B cell (primary cell): ENCODE results near the gene CABCOCO1. TPM values are rescaled to one million over a fixed set of nuclear protein-coding genes. Genes with fewer than 3 reads are reported as not detected.

ENCODE experiments used
- ATAC-seq: fragments of 200-7000 bp; cut with Tn5 transposase; one replicate; pipeline ENCODE4 v1.10.0; 2021; ENCODE audit warnings: low read depth, mild to moderate bottlenecking, moderate number of reproducible peaks, moderate library complexity
- CTCF ChIA-PET: fragments of 350-600 bp; sonication (Branson Sonifier 250); formaldehyde crosslinking; loops from one replicate; lab custom pipeline; 2021; ENCODE audit warnings: antibody characterized with exemption, inconsistent platforms; lab: Charles Lee
- POLR2A ChIA-PET: fragments of 350-600 bp; sonication (Branson Sonifier 250); formaldehyde crosslinking; loops from one replicate; lab custom pipeline; 2021; ENCODE audit warnings: antibody characterized with exemption; lab: Charles Lee
- DNase-seq: peaks from one replicate; pipeline ENCODE4 v3.0.0; 2013
- H2AFZ ChIP-seq: 2 replicates; pipeline ENCODE4 v1.6.1; 2012; ENCODE audit warnings: mild to moderate bottlenecking, low read depth, low read length; ENCODE audit not compliant: insufficient read depth, poor library complexity, severe bottlenecking
- H3K27ac ChIP-seq, 2 donors: 1 replicate in 1 of 2; 2 replicates in 1 of 2; pipeline ENCODE4 v1.5.1; 2012 to 2013; ENCODE audit warnings: low read length in 2 of 2, mild to moderate bottlenecking in 2 of 2, moderate library complexity in 1 of 2
- H3K27me3 ChIP-seq, 4 experiments: fragments of 200-600 bp in 1 of 4; sonication (generic) in 1 of 4; replicated peaks in 1 of 4; 1 replicate in 2 of 4; 2 replicates in 2 of 4; pipeline versions ENCODE4 v1.6.1 to v1.7.0; 2013 to 2016; ENCODE audit warnings: low read length in 3 of 4, mild to moderate bottlenecking in 2 of 4, mixed read lengths in 1 of 4, moderate library complexity in 1 of 4; ENCODE audit not compliant: insufficient read depth in 4 of 4, control insufficient read depth in 3 of 4; ENCODE audit errors: control extremely low read depth in 1 of 4
- H3K36me3 ChIP-seq, 2 experiments: replicated peaks in 1 of 2; 1 replicate in 1 of 2; 2 replicates in 1 of 2; pipeline versions ENCODE4 v1.6.1 to v1.7.1; 2013; ENCODE audit warnings: low read length in 1 of 2; ENCODE audit not compliant: insufficient read depth in 2 of 2, control insufficient read depth in 1 of 2; ENCODE audit errors: control extremely low read depth in 1 of 2, extremely low read depth in 1 of 2
- H3K4me1 ChIP-seq, 2 donors: fragments of 200-600 bp in 1 of 2; sonication (generic) in 1 of 2; 1 replicate in 1 of 2; 2 replicates in 1 of 2; pipeline versions ENCODE4 v1.5.1 to v1.6.1; 2013 to 2017; ENCODE audit warnings: low read length in 2 of 2; ENCODE audit not compliant: control insufficient read depth in 2 of 2, insufficient read depth in 2 of 2
- H3K4me2 ChIP-seq: replicated peaks from 2 replicates; pipeline ENCODE3; 2012; ENCODE audit warnings: mild to moderate bottlenecking, low read depth, low read length; ENCODE audit not compliant: poor library complexity, severe bottlenecking
- H3K4me3 ChIP-seq, 5 experiments: fragments of 200-600 bp in 1 of 5; sonication (generic) in 1 of 5; 1 replicate in 3 of 5; 2 replicates in 2 of 5; pipeline versions ENCODE4 v1.5.1 to v1.7.0; 2011 to 2016; ENCODE audit warnings: low read length in 4 of 5, mild to moderate bottlenecking in 4 of 5, low read depth in 2 of 5, control low read depth in 1 of 5, moderate library complexity in 1 of 5; ENCODE audit not compliant: insufficient read depth in 1 of 5; ENCODE audit errors: control extremely low read depth in 1 of 5, extremely low read depth in 1 of 5
- H3K79me2 ChIP-seq: fragments of 200-600 bp; sonication (generic); one replicate; pipeline ENCODE4 v1.6.0; 2016; ENCODE audit warnings: low read length; ENCODE audit not compliant: control insufficient read depth, insufficient read depth
- H3K9ac ChIP-seq: fragments of 200-600 bp; sonication (generic); 2 replicates; pipeline ENCODE4 v1.6.1; 2017; ENCODE audit warnings: mild to moderate bottlenecking, low read length, moderate library complexity
- H3K9me3 ChIP-seq, 3 donors: one replicate each; pipeline versions ENCODE4 v1.6.1 to v1.7.1; 2013; ENCODE audit warnings: low read length in 2 of 3; ENCODE audit not compliant: control insufficient read depth in 2 of 3, insufficient read depth in 1 of 3; ENCODE audit errors: control extremely low read depth in 1 of 3
- H4K20me1 ChIP-seq: 2 replicates; pipeline ENCODE4 v1.6.0; 2012; ENCODE audit warnings: mild to moderate bottlenecking, low read length; ENCODE audit not compliant: insufficient read depth, control insufficient read depth, poor library complexity, severe bottlenecking
- H3K27ac Mint-ChIP-seq: one replicate; pipeline ENCODE4 v1.8.0; 2021; ENCODE audit warnings: mixed read lengths
- H3K27me3 Mint-ChIP-seq: one replicate; pipeline ENCODE4 v1.8.0; 2021; ENCODE audit warnings: mixed read lengths
- H3K4me1 Mint-ChIP-seq: one replicate; pipeline ENCODE4 v1.8.0; 2021; ENCODE audit warnings: mixed read lengths
- H3K4me3 Mint-ChIP-seq: one replicate; pipeline ENCODE4 v1.8.0; 2021; ENCODE audit warnings: mixed read lengths
- H3K9me3 Mint-ChIP-seq: one replicate; pipeline ENCODE4 v1.8.0; 2022; ENCODE audit warnings: mixed read lengths; ENCODE audit not compliant: insufficient read depth
- EZH2 ChIP-seq: IDR thresholded peaks from 2 replicates; pipeline ENCODE4 v1.6.1; 2012; ENCODE audit warnings: borderline replicate concordance, low read depth, mild to moderate bottlenecking, moderate library complexity, low read length; ENCODE audit not compliant: insufficient read depth, poor library complexity, severe bottlenecking
- WGBS: methylation state at CpG from one replicate; pipeline ENCODE4 v1.1.5; 2013; ENCODE audit warnings: missing lambda C conversion rate; ENCODE audit not compliant: insufficient coverage; 5-methylcytosine and 5-hydroxymethylcytosine counted together
- intact Hi-C: fragments of 100-400 bp; cut with micrococcal nuclease; formaldehyde crosslinking; loops from one replicate; pipeline ENCODE4 v1.10.0; 2022
- polyA plus RNA-seq: library from polyadenylated mRNA; depleted of rRNA; stranded (reverse); fragments of >200 nt; gene quantifications from 2 replicates; pipeline ENCODE4 v1.2.3, GENCODE V29; 2012
- total RNA-seq, 2 donors: library from RNA; stranded (reverse); fragments of 120-200 nt in 1 of 2; gene quantifications; 1 replicate in 1 of 2; 2 replicates in 1 of 2; pipeline versions ENCODE4 v1.2.3 to v1.2.4, GENCODE V29; 2013 to 2022
- TF ChIP-seq, protein P1 (sequence below): fragments of 200-600 bp; IDR thresholded peaks from one replicate; pipeline ENCODE4 v1.8.0; 2022; ENCODE audit warnings: antibody characterized with exemption, mild to moderate bottlenecking

The CABCOCO1 gene
- total and polyA plus RNA-seq, 2 donors (not counting 1 experiment from before 2014, with no cell fraction given), result not detected

DNA sequence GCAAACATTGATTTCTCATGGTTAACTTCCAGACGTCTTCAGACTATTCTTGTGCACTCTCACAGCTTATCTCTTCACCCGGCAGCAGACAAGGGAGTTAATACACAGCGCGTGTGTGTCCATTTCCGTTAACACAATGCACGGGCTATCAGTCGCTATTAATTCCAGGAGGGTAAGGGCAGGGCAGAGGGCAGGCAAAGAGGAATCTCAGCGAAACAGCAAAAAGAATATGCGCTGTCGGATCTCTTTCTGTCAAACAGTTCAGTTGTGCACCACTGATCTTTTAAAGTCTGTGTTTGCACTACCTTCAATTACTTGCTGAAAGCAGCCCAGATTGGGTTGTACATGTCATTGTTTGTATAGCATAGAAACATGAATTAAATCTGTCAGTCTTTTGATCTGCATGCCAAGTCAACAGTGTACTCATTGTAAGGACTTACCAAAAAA, 41.1 kb upstream of the CABCOCO1 start:
- WGBS, result 77% methylated on average over 9 of the region's 10 CpGs
- H3K9me3 ChIP-seq, result no peaks in the 10 kb centered on the region
- H3K4me3 ChIP-seq, result no peak overlapping the region
- no peaks in the 10 kb centered on the region for H3K4me1 ChIP-seq
- no peaks in the 10 kb centered on the region for H3K9me3 Mint-ChIP-seq
- no peak overlapping the region for H3K4me3 Mint-ChIP-seq
- H3K9ac ChIP-seq, result no peak overlapping the region
- TF ChIP-seq, protein P1, sequence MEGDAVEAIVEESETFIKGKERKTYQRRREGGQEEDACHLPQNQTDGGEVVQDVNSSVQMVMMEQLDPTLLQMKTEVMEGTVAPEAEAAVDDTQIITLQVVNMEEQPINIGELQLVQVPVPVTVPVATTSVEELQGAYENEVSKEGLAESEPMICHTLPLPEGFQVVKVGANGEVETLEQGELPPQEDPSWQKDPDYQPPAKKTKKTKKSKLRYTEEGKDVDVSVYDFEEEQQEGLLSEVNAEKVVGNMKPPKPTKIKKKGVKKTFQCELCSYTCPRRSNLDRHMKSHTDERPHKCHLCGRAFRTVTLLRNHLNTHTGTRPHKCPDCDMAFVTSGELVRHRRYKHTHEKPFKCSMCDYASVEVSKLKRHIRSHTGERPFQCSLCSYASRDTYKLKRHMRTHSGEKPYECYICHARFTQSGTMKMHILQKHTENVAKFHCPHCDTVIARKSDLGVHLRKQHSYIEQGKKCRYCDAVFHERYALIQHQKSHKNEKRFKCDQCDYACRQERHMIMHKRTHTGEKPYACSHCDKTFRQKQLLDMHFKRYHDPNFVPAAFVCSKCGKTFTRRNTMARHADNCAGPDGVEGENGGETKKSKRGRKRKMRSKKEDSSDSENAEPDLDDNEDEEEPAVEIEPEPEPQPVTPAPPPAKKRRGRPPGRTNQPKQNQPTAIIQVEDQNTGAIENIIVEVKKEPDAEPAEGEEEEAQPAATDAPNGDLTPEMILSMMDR, result no peak
- no peak for TF ChIP-seq EZH2
- CTCF ChIA-PET, result no interaction called here
- H4K20me1 ChIP-seq, result no peaks in the 10 kb centered on the region
- no peaks in the 10 kb centered on the region for H3K4me1 Mint-ChIP-seq
- no peak for DNase-seq
- peaks cover 17% of the 10 kb centered on the region for H3K27me3 Mint-ChIP-seq
- no peak overlapping the region for H3K27ac Mint-ChIP-seq
- no peak overlapping the region for H3K4me2 ChIP-seq
- intact Hi-C loops, result no loop called here
- POLR2A ChIA-PET, result no interaction called here
- no peak overlapping the region for H2AFZ ChIP-seq
- H3K79me2 ChIP-seq, result no peaks in the 10 kb centered on the region
- no peak for ATAC-seq
- no peaks in the 10 kb centered on the region for H3K27me3 ChIP-seq
- H3K36me3 ChIP-seq, result no peaks in the 10 kb centered on the region
- no peak overlapping the region for H3K27ac ChIP-seq

DNA sequence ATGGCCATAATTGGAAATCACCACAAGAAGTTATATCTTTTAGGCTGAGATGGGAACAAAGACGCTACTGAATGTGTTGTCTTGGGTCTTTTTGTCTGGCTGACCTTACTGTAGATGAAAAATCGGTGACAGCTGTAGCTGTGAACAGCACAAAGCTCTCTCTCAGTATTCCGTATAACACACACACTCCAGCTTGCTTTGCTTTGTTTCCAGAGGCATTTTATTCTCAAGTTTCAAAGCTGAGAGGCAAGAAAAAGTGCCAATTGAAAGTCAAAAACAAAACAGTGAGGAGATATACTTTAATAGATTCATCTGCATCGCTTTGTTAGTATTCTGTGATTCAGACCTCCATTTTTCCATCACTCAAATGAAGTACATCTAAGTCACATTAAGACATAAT, 39.6 kb upstream of the CABCOCO1 start:
- no peaks in the 10 kb centered on the region for H3K4me1 ChIP-seq
- H3K27ac ChIP-seq, result no peak overlapping the region
- no peak overlapping the region for H3K4me3 ChIP-seq
- H3K4me3 Mint-ChIP-seq, result no peak overlapping the region
- H3K27ac Mint-ChIP-seq, result no peak overlapping the region
- H3K27me3 ChIP-seq, result no peaks in the 10 kb centered on the region
- intact Hi-C loops, result no loop called here
- H3K9me3 Mint-ChIP-seq, result no peaks in the 10 kb centered on the region
- H3K27me3 Mint-ChIP-seq, result peaks cover 17% of the 10 kb centered on the region
- H2AFZ ChIP-seq, result no peak overlapping the region
- ATAC-seq, result no peak
- TF ChIP-seq EZH2, result no peak
- TF ChIP-seq, protein P1, result no peak
- H3K9me3 ChIP-seq, result no peaks in the 10 kb centered on the region
- no peak for DNase-seq
- no peak overlapping the region for H3K9ac ChIP-seq
- no peaks in the 10 kb centered on the region for H3K36me3 ChIP-seq
- H3K4me1 Mint-ChIP-seq, result no peaks in the 10 kb centered on the region
- ChIA-PET POLR2A (interaction anchor here (0.7 kb wide), 1 partner anchor 48 kb away, joined by 3 read pairs; no protein-coding TSS in a partner anchor), CTCF (interaction anchor here (0.7 kb wide), 1 partner anchor 20 kb away, joined by 4 read pairs; no protein-coding TSS in a partner anchor)
- no peak overlapping the region for H3K4me2 ChIP-seq
- WGBS, result 100% methylated on average over 1 of the region's 4 CpGs
- H3K79me2 ChIP-seq, result no peaks in the 10 kb centered on the region
- H4K20me1 ChIP-seq, result no peaks in the 10 kb centered on the region
